GM18499 (cell line): ENCODE data around the gene PDZD8.

Experiments used
- ATAC-seq: cut with Tn5 transposase; IDR thresholded peaks from one replicate; pipeline ENCODE4 v1.9.1; 2021; ENCODE audit warnings: moderate number of reproducible peaks; ENCODE audit not compliant: insufficient read depth, unreplicated experiment

Gene PDZD8

DNA sequence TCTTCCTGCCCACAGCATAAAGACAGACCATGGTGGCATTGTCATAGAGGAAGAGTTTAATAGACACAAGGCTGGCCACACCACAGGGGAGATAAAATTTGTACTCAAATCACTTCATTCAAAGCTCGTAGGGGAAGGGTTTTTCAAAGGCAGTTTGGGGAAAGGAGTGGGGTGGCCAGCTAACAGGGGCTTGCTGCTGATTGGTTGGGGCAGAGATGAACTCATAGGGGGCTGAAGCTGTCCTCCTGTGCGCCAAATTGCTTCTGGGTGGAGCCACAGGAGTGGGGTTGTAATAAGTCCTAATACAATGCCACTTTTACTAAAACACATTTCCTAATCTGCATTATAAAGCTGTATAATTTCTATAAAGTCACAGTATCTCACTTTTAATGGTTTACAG is 22.5 kb downstream of the PDZD8 start:
- ATAC-seq, result no peak

DNA sequence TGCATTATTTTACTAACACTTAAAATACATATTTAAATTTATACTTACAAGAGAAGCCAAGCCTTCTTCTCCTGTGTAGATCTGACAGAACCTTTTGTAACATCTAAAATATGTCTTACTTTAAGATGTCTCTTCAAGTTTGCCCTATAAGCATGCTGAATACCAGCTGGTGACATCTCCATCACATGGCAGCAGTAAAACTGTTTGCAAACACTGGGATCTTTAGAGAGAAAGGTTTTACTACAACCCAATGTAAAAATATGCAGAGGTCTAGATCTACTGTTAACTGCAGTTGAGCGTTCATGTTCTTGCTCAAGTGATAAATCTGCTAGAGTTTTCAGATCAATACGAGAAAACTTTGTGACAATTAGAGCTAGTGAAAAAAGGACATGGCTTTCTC is 23.2 kb downstream of the PDZD8 start:
- ATAC-seq, result no peak

DNA sequence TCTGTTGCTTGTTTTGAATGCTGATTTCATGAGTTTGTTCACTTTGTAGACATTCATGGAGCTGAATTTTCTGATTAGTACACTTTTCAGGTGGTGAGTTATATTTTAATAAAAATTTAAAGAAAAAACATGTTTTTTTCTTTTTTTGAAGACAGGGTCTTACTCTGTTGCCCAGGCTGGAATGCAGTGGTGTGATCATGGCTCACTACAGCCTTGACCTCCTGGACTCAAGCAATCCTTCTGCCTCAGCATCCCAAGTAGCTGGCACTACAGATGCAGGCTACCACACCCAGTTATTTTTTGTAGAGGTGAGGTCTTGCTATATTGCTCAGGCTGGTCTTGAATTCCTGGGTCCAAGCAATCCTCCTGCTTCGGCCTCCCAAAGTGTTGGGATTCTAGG is 23.7 kb downstream of the PDZD8 start:
- ATAC-seq, result no peak

DNA sequence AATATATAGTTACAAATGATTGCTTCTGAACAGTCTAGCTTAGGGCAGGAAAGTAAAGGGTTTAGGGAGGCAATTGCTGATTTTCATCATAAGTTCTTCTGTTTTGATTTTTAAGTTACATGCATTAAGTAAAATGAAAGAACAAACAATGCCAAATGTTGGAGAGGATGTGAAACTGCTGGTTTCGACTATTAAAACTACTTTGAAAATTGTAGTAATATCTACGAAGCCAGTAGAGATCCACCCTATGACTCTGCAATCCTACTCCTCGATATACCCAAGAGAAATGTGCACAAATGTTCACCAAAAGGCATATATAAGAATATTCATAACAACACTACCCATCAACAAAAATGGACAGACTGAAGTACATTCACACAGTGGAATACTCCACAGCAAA is 24.3 kb downstream of the PDZD8 start:
- ATAC-seq, result peak; percentile 84

- no peak for ATAC-seq
Measured at GRCh38 chr10:117348236-117348635, 27.0 kb downstream of the PDZD8 start.

- no peak for ATAC-seq
Measured at GRCh38 chr10:117346574-117346973, 28.7 kb downstream of the PDZD8 start.

DNA sequence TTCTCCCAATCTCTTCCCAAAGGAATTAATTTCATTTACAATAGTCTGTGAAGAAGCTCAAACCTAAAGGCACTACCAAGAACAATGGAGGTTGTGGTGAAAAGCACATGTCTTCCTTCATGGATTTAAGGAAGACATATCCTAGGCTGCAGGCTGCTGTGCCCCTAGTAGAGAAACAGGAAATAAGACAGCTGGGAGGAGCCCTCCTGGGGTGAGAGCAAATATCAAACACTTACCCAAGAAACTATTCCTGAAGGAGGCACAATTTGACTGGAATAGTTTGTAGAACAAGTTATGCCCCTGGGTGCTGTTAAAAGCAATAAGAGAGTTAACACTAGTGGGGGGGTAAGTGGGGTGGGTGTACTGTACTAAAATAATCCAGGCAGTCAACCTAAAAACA is 30.1 kb downstream of the PDZD8 start:
- no peak for ATAC-seq

GRCh38 chr10:117342641-117343040 is 32.6 kb downstream of the PDZD8 start:
- ATAC-seq, result no peak

DNA sequence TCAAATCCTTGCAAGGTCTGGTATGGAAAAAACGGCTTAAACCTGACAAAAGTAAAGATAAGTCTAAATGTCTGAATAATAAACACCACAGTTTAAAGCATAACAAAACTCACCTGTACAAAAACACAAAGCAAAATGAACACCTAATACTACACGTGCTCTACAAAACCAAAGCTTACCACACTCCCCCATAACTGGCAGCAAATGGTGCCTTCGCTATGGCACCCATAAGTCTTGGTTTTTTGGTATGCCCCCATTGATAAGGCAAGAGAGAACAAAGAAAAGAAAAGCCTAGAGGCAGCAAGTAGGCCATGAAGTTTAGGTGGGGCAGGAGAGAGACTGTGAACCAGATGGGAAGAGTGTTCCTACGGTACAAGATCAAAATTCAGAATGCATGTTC is 34.2 kb downstream of the PDZD8 start:
- no peak for ATAC-seq

GRCh38 chr10:117339979-117340378 is 35.3 kb downstream of the PDZD8 start:
- no peak for ATAC-seq

- ATAC-seq, result no peak
Measured at GRCh38 chr10:117339578-117339977, 35.7 kb downstream of the PDZD8 start.

GRCh38 chr10:117334926-117335325 is 40.3 kb downstream of the PDZD8 start:
- ATAC-seq, result no peak

DNA sequence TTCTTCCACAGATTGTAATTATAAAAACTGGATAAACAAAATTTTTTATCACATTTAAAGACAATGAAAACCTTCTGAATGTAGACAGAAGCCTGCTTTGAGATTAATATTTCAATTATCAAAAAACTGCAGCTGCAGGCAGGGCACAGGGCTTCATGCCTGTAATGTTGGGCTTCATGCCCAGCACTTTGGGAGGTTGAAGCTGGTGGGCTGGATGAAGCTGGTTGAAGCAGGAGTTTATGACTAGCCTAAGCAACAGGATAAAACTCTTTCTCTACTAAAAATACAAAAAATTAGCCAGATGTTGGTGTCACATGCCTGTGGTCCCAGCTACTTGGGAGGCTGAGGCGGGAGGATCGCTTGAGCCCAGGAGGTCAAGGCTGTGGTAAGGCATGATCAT is 41.2 kb downstream of the PDZD8 start:
- no peak for ATAC-seq

GRCh38 chr10:117327262-117327661 is 48.0 kb downstream of the PDZD8 start:
- no peak for ATAC-seq

GRCh38 chr10:117324367-117324766 is 50.9 kb downstream of the PDZD8 start:
- no peak for ATAC-seq

- no peak for ATAC-seq
Measured at GRCh38 chr10:117322260-117322659, 53.0 kb downstream of the PDZD8 start.

DNA sequence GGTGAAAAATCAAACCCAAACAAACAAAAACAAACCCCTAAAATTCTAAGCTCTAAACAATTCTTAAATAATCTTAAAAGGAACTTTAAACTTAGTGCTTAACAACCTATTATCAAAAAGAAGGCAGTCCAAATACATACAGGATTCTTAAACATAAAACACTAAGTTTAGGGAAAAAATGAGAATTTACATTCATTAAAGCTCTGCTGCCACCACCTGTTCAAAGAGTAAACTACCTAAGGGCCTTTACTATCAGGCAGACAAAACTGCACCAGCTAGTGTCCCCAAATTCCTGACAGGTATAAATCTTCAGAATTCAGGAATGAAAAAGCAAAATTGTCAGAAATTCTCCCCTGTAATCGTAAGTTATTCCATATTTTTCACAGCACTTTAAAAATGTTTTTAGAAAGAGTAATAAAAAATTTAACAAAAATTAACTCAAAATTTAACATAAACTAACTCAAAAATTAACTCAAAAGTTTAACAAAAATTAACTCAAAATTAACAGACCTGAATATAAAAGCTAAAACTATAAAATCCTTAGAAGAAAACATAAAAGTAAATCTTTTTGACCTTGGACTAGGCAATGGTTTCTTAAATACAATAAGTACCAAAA is 55.1 kb downstream of the PDZD8 start:
- no peak for ATAC-seq

DNA sequence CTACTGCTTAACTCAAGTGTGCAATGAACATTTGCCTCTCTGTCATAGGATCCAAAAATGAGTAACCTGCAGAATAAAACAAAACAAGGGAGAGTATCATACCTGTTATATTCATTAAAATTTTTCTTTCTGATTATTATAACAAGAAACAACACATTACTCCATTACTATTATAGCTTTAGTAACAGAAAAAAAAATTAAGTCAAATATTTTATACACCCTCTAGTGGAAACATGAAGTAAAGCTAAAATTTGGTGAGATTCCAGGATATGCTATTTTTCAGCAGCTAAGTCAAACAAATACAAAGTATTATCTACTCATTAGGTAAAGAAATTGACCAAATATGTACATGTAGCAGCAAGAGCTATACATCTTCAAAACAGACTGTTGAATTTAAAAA is 56.3 kb downstream of the PDZD8 start:
- ATAC-seq, result no peak

DNA sequence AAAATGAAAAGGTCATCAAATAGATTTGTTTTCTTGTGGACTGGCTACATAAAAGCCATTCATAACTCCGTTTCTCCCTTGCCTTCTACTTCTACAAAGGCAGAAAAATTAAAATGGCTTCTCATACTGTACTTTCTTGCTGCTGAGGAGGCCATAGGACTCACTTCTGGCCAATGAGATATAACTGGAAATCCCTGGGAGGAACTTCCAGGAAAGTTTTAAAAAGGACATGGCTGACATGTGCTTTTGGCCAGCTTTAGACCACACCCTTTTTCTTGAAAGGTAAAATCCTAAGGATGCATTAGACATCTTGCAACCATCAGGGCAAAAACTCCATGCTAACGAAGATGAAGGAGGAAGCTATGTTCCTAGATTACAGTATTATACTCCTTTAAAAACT is 58.5 kb downstream of the PDZD8 start:
- no peak for ATAC-seq

- ATAC-seq, result no peak
Measured at GRCh38 chr10:117313641-117314040, 61.6 kb downstream of the PDZD8 start.

DNA sequence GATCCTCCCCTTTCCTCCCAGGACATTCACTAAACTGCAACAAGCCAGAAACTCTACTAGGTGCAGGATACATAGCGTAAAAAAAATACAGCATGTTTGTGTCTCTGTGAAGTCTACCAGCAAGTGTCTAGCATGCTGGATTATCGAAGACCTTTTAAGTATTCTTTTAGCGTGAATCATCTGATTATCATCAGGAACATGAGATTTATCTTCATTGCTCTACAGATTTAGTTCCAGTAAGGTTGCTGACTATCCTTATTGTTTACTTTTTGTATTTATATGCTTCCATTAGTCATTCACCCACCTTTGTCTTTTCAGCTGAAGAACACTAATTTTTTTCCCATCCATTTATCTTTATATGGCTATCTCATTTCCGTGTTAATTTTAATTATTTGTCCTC is 62.8 kb downstream of the PDZD8 start:
- ATAC-seq, result no peak

DNA sequence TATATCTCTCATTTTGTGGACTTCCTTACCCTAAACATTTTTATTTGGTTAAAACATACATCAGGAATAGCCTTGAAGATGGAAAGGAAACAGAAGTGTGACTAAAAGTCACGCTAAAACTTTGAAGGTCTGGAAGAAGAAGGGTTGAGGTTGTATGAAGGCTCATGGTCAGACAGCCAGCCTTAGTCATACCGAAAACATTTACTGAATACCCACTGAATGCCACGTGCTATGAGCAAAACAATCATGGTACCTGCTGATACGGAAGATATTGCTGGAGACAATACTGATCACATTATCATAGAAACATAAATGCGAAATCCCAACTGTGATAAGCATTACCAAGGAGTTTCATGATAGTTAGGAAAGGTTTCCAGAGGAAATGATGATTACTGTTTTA is 64.0 kb downstream of the PDZD8 start:
- ATAC-seq, result no peak

DNA sequence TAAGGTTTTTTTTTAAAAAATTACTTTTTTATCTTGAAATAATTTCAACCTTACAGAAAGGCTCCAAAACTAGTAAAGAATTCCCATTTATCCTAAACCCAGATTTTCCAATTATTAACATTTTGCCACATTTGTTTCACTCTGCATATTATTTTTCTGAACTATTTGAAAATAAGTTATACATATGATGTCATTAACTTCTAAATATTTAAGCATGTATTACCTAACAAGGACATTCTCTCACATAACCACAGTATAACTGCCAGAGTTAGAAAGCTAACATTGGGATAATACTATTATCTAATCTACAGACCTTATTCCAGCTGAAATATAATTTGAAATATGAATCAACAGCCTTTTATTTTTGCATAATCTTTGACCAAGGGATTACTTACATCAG is 68.6 kb downstream of the PDZD8 start:
- ATAC-seq, result no peak
